ENCODE data around the gene LAMB4.

LAMB4 gene

GRCh38 chr7:108142180-108142579, 12.0 kb upstream of the LAMB4 start:
- Histone ChIP-seq H3K27me3 (replicated peaks; ENCODE audit: control insufficient read depth, insufficient read depth, low read length) (no peaks in the 10 kb centered on the region; the same call in 1 of the 2 replicates), H3K36me3 (ENCODE audit: control insufficient read depth, insufficient read depth, low read length) (no peaks in the 10 kb centered on the region), H3K4me3 (replicated peaks; ENCODE audit: low read depth, low read length) (no peak overlapping the region)
- DNase-seq (ENCODE audit: extremely low read depth, insufficient read length): no peak
- no peak for TF ChIP-seq CTCF (IDR thresholded peaks at IDR 0.05; ENCODE audit: insufficient read depth, low read length, poor library complexity, severe bottlenecking)

GRCh38 chr7:108140671-108141070, 10.5 kb upstream of the LAMB4 start:
- no peak for DNase-seq (ENCODE audit: extremely low read depth, insufficient read length)
- Histone ChIP-seq H3K36me3 (ENCODE audit: control insufficient read depth, insufficient read depth, low read length) (no peaks in the 10 kb centered on the region), H3K27me3 (replicated peaks; ENCODE audit: control insufficient read depth, insufficient read depth, low read length) (no peaks in the 10 kb centered on the region), H3K4me3 (replicated peaks; ENCODE audit: low read depth, low read length) (no peak overlapping the region)
- no peak for TF ChIP-seq CTCF (IDR thresholded peaks at IDR 0.05; ENCODE audit: insufficient read depth, low read length, poor library complexity, severe bottlenecking)

GRCh38 chr7:108138911-108139310, 8.8 kb upstream of the LAMB4 start:
- no peak overlapping the region for H3K4me3 ChIP-seq (replicated peaks; ENCODE audit: low read depth, low read length)
- DNase-seq (ENCODE audit: extremely low read depth, insufficient read length): no peak
- no peaks in the 10 kb centered on the region for H3K27me3 ChIP-seq (replicated peaks; ENCODE audit: control insufficient read depth, insufficient read depth, low read length)
- TF ChIP-seq CTCF (IDR thresholded peaks at IDR 0.05; ENCODE audit: insufficient read depth, low read length, poor library complexity, severe bottlenecking): no peak
- H3K36me3 ChIP-seq (ENCODE audit: control insufficient read depth, insufficient read depth, low read length): no peaks in the 10 kb centered on the region

- Histone ChIP-seq H3K27me3 (replicated peaks; ENCODE audit: control insufficient read depth, insufficient read depth, low read length) (no peaks in the 10 kb centered on the region), H3K36me3 (ENCODE audit: control insufficient read depth, insufficient read depth, low read length) (no peaks in the 10 kb centered on the region), H3K4me3 (replicated peaks; ENCODE audit: low read depth, low read length) (no peak overlapping the region)
- DNase-seq (ENCODE audit: extremely low read depth, insufficient read length): no peak
- TF ChIP-seq CTCF (IDR thresholded peaks at IDR 0.05; ENCODE audit: insufficient read depth, low read length, poor library complexity, severe bottlenecking): no peak
Measured at GRCh38 chr7:108137993-108138392, 7.8 kb upstream of the LAMB4 start.

- Histone ChIP-seq H3K4me3 (replicated peaks; ENCODE audit: low read depth, low read length) (no peak overlapping the region), H3K36me3 (ENCODE audit: control insufficient read depth, insufficient read depth, low read length) (no peaks in the 10 kb centered on the region), H3K27me3 (replicated peaks; ENCODE audit: control insufficient read depth, insufficient read depth, low read length) (no peaks in the 10 kb centered on the region)
- TF ChIP-seq CTCF (IDR thresholded peaks at IDR 0.05; ENCODE audit: insufficient read depth, low read length, poor library complexity, severe bottlenecking): no peak
- DNase-seq (ENCODE audit: extremely low read depth, insufficient read length): no peak
Measured at GRCh38 chr7:108137040-108137439, 6.9 kb upstream of the LAMB4 start.

- Histone ChIP-seq H3K27me3 (replicated peaks; ENCODE audit: control insufficient read depth, insufficient read depth, low read length) (no peaks in the 10 kb centered on the region), H3K36me3 (ENCODE audit: control insufficient read depth, insufficient read depth, low read length) (no peaks in the 10 kb centered on the region), H3K4me3 (replicated peaks; ENCODE audit: low read depth, low read length) (no peak overlapping the region)
- DNase-seq (ENCODE audit: extremely low read depth, insufficient read length): no peak
- no peak for TF ChIP-seq CTCF (IDR thresholded peaks at IDR 0.05; ENCODE audit: insufficient read depth, low read length, poor library complexity, severe bottlenecking)
Measured at GRCh38 chr7:108136191-108136688, 6.1 kb upstream of the LAMB4 start.

Data from GM06990 (cell line).